ENCODE data around the gene BAG5.

BAG5 gene

DNA sequence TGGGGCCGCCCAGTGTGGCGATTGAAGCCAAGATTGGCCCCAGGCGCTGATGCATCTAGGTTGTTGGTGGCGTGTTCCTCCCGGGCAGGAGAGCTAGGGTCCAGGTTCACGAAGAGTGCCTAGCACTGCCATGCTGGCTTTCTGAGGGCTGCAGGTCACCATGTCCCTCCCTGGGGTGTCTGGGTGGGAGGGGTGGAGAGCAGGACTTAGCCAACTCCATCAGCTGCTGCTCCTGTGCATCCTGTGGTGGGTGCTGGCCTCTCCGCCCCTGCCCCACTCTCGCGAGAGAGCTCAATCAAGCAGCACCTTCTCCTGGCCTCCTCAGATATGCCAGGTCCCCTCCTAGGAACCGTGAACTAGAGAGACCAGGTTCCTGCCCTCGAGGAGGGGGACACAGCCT is 31.6 kb downstream of the BAG5 start:
- Histone ChIP-seq H3K9me3 (ENCODE audit: low read depth, low read length) (no peaks in the 10 kb centered on the region), H3K4me3 (peak overlapping the region; percentile 83; the same call in 1 of the 2 replicates), H3K9ac (ENCODE audit: insufficient read length) (no peak overlapping the region), H3K36me3 (ENCODE audit: insufficient read depth, low read length) (peaks cover 9% of the 10 kb centered on the region; the same call in 1 of the 2 replicates), H3K27ac (no peak overlapping the region)
- TF ChIP-seq FOXP2 (optimal IDR thresholded peaks at IDR 0.05; ENCODE audit: control extremely low read depth, extremely low read length, insufficient read depth) (no peak), POLR2AphosphoS5 (IDR thresholded peaks at IDR 0.05; ENCODE audit: borderline replicate concordance, low read depth, low read length) (no peak), EZH2 (IDR thresholded peaks at IDR 0.05) (no peak)
- DNase-seq (ENCODE audit: low read depth, low spot score): no peak

- H3K4me3 ChIP-seq: peak overlapping the region; percentile 83
- TF ChIP-seq FOXP2 (optimal IDR thresholded peaks at IDR 0.05; ENCODE audit: control extremely low read depth, extremely low read length, insufficient read depth): no peak
- no peak for TF ChIP-seq EZH2 (IDR thresholded peaks at IDR 0.05)
- TF ChIP-seq POLR2AphosphoS5 (IDR thresholded peaks at IDR 0.05; ENCODE audit: borderline replicate concordance, low read depth, low read length): no peak; the same call in 1 of the 2 replicates
- no peak for DNase-seq (ENCODE audit: low read depth, low spot score)
- H3K27ac ChIP-seq: no peak overlapping the region
- peaks cover 9% of the 10 kb centered on the region; the same call in 1 of the 2 replicates for H3K36me3 ChIP-seq (ENCODE audit: insufficient read depth, low read length)
- H3K9me3 ChIP-seq (ENCODE audit: low read depth, low read length): no peaks in the 10 kb centered on the region
- H3K9ac ChIP-seq (ENCODE audit: insufficient read length): no peak overlapping the region
Observed at GRCh38 chr14:103530390-103530789, 32.1 kb downstream of the BAG5 start.

DNA sequence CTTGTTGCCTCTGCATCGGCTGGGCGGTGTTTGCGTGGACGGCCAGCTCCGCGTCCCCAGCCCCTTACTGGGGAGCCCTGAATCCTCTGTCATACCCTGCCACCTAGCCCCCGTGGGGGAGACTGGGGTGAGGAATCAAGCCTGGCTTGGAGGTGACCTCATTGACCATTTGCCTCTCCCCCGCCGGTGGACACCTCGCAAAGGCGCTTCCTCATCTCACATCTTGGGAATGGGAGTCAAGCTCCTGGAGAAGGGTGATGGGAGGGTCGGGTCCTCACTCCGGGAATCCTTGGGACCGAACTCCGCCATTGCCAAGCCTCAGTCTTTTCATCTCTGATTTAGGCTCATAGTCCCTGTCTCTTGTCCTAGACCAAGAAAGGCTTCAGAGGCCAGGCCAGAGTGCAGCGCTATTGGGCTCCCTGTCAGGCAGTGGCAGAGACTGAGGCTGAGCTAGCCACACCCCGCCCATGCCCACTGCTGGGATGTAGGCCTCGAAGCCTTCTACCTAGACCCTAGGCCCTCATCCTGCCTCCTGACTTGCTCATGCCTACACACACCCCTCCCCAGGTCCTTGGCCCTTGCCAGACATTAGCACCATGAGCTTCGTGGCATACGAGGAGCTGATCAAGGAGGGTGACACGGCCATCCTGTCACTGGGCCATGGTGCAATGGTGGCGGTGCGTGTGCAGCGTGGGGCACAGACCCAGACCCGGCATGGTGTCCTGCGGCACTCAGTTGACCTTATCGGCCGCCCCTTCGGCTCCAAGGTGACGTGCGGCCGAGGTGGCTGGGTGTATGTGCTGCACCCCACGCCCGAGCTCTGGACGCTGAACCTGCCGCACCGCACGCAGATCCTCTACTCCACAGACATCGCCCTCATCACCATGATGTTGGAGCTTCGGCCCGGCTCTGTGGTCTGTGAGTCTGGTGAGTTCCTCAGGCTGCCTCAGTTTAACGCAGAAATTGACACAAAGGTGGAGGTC is 32.8 kb downstream of the BAG5 start:
- peak overlapping the region; percentile 83 for H3K4me3 ChIP-seq
- no peaks in the 10 kb centered on the region for H3K9me3 ChIP-seq (ENCODE audit: low read depth, low read length)
- peaks cover 9% of the 10 kb centered on the region; the same call in 1 of the 2 replicates for H3K36me3 ChIP-seq (ENCODE audit: insufficient read depth, low read length)
- DNase-seq (ENCODE audit: low read depth, low spot score): no peak
- peak overlapping the region; percentile 84 for H3K9ac ChIP-seq (ENCODE audit: insufficient read length)
- TF ChIP-seq FOXP2 (optimal IDR thresholded peaks at IDR 0.05; ENCODE audit: control extremely low read depth, extremely low read length, insufficient read depth) (peak; percentile 22), EZH2 (IDR thresholded peaks at IDR 0.05) (no peak)
- no peak overlapping the region for H3K27ac ChIP-seq

GRCh38 chr14:103528587-103529382 is 33.7 kb downstream of the BAG5 start, which contains the start of gene TRMT61A:
TRMT61A (plus strand) TSS chr14:103529196; CDS start chr14:103529979, 783 bp downstream.
- Histone ChIP-seq H3K9ac (ENCODE audit: insufficient read length) (peak within 1 kb of the TSS; percentile 92), H3K4me3 (peak within 1 kb of the TSS; percentile 83), H3K27ac (peak within 1 kb of the TSS; percentile 5; the same call in 1 of the 2 replicates), H3K36me3 (ENCODE audit: insufficient read depth, low read length) (peaks cover 9% of the 10 kb centered on the region; the same call in 1 of the 2 replicates), H3K9me3 (ENCODE audit: low read depth, low read length) (no peaks in the 10 kb centered on the region)
- no peak for TF ChIP-seq EZH2 (IDR thresholded peaks at IDR 0.05)
- no peak for TF ChIP-seq FOXP2 (optimal IDR thresholded peaks at IDR 0.05; ENCODE audit: control extremely low read depth, extremely low read length, insufficient read depth)
- peak; percentile 76; the same call in 1 of the 2 replicates for TF ChIP-seq POLR2AphosphoS5 (IDR thresholded peaks at IDR 0.05; ENCODE audit: borderline replicate concordance, low read depth, low read length)
- DNase-seq (ENCODE audit: low read depth, low spot score): no peak

DNA sequence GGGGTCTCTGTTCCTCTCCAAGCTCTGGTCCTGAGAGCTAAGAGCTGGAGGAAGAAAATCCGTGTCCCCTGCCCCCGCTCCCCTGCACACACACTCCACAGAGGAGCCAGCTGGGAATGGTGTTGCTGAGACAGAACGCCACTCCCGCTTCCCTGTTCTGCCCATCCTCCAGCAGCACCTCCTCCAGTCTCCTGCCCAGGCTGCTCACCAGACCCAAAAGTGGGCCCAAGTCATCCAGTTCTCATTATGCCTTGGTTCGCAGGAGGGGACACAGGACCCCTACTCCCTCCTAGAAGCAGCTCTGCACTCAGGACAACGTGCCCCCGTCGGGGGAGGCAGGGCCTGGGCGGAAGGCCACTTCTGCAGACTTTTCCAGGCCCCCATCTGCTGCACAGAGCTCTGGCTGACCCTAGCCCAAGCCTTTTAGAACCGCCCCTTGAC is 34.3 kb downstream of the BAG5 start:
- Histone ChIP-seq H3K36me3 (ENCODE audit: insufficient read depth, low read length) (peaks cover 9% of the 10 kb centered on the region; the same call in 1 of the 2 replicates), H3K27ac (peak overlapping the region; percentile 5; the same call in 1 of the 2 replicates), H3K4me3 (peak overlapping the region; percentile 83), H3K9ac (ENCODE audit: insufficient read length) (peak overlapping the region; percentile 92), H3K9me3 (ENCODE audit: low read depth, low read length) (no peaks in the 10 kb centered on the region)
- TF ChIP-seq EZH2 (IDR thresholded peaks at IDR 0.05) (no peak), FOXP2 (optimal IDR thresholded peaks at IDR 0.05; ENCODE audit: control extremely low read depth, extremely low read length, insufficient read depth) (no peak), POLR2AphosphoS5 (IDR thresholded peaks at IDR 0.05; ENCODE audit: borderline replicate concordance, low read depth, low read length) (no peak)
- no peak for DNase-seq (ENCODE audit: low read depth, low spot score)

GRCh38 chr14:103527408-103528145 is 34.9 kb downstream of the BAG5 start:
- no peak overlapping the region; the same call in 1 of the 2 replicates for H3K4me3 ChIP-seq
- H3K27ac ChIP-seq: no peak overlapping the region
- H3K9ac ChIP-seq (ENCODE audit: insufficient read length): peak overlapping the region; percentile 92
- peaks cover 9% of the 10 kb centered on the region; the same call in 1 of the 2 replicates for H3K36me3 ChIP-seq (ENCODE audit: insufficient read depth, low read length)
- H3K9me3 ChIP-seq (ENCODE audit: low read depth, low read length): no peaks in the 10 kb centered on the region
- no peak for TF ChIP-seq EZH2 (IDR thresholded peaks at IDR 0.05)
- TF ChIP-seq FOXP2 (optimal IDR thresholded peaks at IDR 0.05; ENCODE audit: control extremely low read depth, extremely low read length, insufficient read depth): no peak
- TF ChIP-seq POLR2AphosphoS5 (IDR thresholded peaks at IDR 0.05; ENCODE audit: borderline replicate concordance, low read depth, low read length): no peak
- no peak for DNase-seq (ENCODE audit: low read depth, low spot score)

- Histone ChIP-seq H3K9ac (ENCODE audit: insufficient read length) (no peak overlapping the region), H3K9me3 (ENCODE audit: low read depth, low read length) (no peaks in the 10 kb centered on the region), H3K27ac (no peak overlapping the region), H3K4me3 (no peak overlapping the region), H3K36me3 (ENCODE audit: insufficient read depth, low read length) (peaks cover 9% of the 10 kb centered on the region; the same call in 1 of the 2 replicates)
- no peak for DNase-seq (ENCODE audit: low read depth, low spot score)
- TF ChIP-seq POLR2AphosphoS5 (IDR thresholded peaks at IDR 0.05; ENCODE audit: borderline replicate concordance, low read depth, low read length) (no peak), EZH2 (IDR thresholded peaks at IDR 0.05) (no peak), FOXP2 (optimal IDR thresholded peaks at IDR 0.05; ENCODE audit: control extremely low read depth, extremely low read length, insufficient read depth) (no peak)
Observed at GRCh38 chr14:103526914-103527248, 35.6 kb downstream of the BAG5 start.

Data from SK-N-MC (cell line).